HFFc6 (cell line): ENCODE results near the gene EPB41L2. TPM values are rescaled to one million over a fixed set of nuclear protein-coding genes. Genes with fewer than 3 reads are reported as not detected.

Experiments used
- DNase-seq: peaks from one replicate; pipeline ENCODE4 v3.0.0-alpha.2; 2018
- H3K27ac Mint-ChIP-seq: 2 replicates; pipeline ENCODE4 v1.8.0; 2020; ENCODE audit warnings: mild to moderate bottlenecking, mixed read lengths
- H3K27me3 Mint-ChIP-seq: 2 replicates; pipeline ENCODE4 v1.8.0; 2021; ENCODE audit warnings: mild to moderate bottlenecking, moderate library complexity, mixed read lengths; ENCODE audit not compliant: insufficient read depth
- H3K36me3 Mint-ChIP-seq: 2 replicates; pipeline ENCODE4 v1.8.0; 2021; ENCODE audit warnings: low read depth, mixed read lengths
- H3K4me1 Mint-ChIP-seq: 2 replicates; pipeline ENCODE4 v1.8.0; 2020; ENCODE audit warnings: low read depth, mixed read lengths
- H3K4me3 Mint-ChIP-seq: 2 replicates; pipeline ENCODE4 v1.8.0; 2020; ENCODE audit warnings: mild to moderate bottlenecking, moderate library complexity, mixed read lengths
- H3K9me3 Mint-ChIP-seq: 2 replicates; pipeline ENCODE4 v1.8.0; 2020; ENCODE audit warnings: mild to moderate bottlenecking, mixed read lengths
- CTCF ChIP-seq: fragments of 200-600 bp; sonication (generic); IDR thresholded peaks from 2 replicates; pipeline ENCODE4 v1.5.0; 2021; ENCODE audit warnings: antibody characterized with exemption, mild to moderate bottlenecking
- total RNA-seq, 6 experiments: library from RNA; stranded (reverse); fragmentation: NEBNext Ultra II Directional; extraction: Animal tissue kit (Norgen Biotek cat#: 25700); gene quantifications; 2 replicates in 1 of 6; 3 replicates in 5 of 6; pipeline ENCODE4 v1.2.3, GENCODE V29; 2021

Gene EPB41L2
- total RNA-seq, 6 experiments from 2014 or later, result 39.3 to 73.8 (median 60.7) TPM

- DNase-seq, result peak; percentile 49
- Mint-ChIP-seq H3K4me1 (peaks cover 22% of the 10 kb centered on the region), H3K9me3 (peaks cover 13% of the 10 kb centered on the region), H3K36me3 (peaks cover 28% of the 10 kb centered on the region), H3K4me3 (no peak overlapping the region), H3K27me3 (no peaks in the 10 kb centered on the region), H3K27ac (no peak overlapping the region)
- TF ChIP-seq CTCF, result no peak
Measured at GRCh38 chr6:130906736-130907381, 156.2 kb downstream of the EPB41L2 start.

DNA sequence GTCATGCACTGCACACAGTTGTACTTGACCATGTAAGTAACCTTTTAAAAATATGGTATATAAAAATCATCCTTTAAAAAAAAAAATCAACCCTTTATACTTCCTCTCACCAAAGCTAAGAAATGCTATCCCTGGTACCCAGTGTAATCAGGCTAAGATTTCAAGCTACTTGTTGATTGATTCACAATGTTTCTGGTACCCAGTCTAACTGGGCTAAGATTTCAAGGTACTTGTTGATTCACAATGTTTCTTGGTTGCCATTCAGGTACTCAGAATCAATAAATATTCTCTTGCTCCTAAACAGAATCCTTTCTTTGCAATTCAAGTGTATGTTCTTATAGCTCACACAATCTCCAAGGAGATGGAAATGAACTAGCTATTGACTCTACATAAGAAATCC, 159.4 kb downstream of the EPB41L2 start:
- Mint-ChIP-seq H3K36me3 (peaks cover 9% of the 10 kb centered on the region; the same call in 1 of the 2 replicates), H3K9me3 (no peaks in the 10 kb centered on the region), H3K27ac (no peak overlapping the region), H3K4me1 (peaks cover 36% of the 10 kb centered on the region), H3K27me3 (no peaks in the 10 kb centered on the region), H3K4me3 (no peak overlapping the region)
- no peak for TF ChIP-seq CTCF
- no peak for DNase-seq

GRCh38 chr6:130903007-130903406, 160.0 kb downstream of the EPB41L2 start:
- no peak for TF ChIP-seq CTCF
- Mint-ChIP-seq H3K36me3 (peaks cover 6% of the 10 kb centered on the region; the same call in 1 of the 2 replicates), H3K4me3 (no peak overlapping the region), H3K4me1 (peaks cover 31% of the 10 kb centered on the region), H3K9me3 (no peaks in the 10 kb centered on the region), H3K27ac (no peak overlapping the region), H3K27me3 (no peaks in the 10 kb centered on the region)
- DNase-seq, result no peak

DNA sequence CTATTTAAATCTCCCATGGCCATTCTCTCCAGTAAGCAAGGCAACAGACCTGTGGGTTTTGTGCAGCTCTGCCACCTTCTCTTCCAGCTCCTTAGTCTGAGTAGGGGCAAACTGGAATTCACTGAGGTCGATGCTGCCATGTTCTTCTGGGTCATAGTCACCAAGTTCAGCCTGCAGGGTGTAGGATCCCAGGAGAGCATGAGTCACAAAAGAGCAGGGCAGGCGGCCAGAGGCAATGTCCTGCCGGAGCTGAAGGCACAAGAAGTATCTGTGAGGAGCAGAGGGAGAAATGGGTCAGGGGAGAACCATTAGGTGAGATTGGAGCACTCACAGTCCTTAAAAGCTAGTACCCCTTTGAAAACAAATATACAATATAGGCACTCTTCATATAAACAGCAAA, 162.1 kb downstream of the EPB41L2 start:
- H3K36me3 Mint-ChIP-seq, result no peaks in the 10 kb centered on the region
- peaks cover 14% of the 10 kb centered on the region for H3K4me1 Mint-ChIP-seq
- peak overlapping the region; percentile 22; the same call in 1 of the 2 replicates for H3K27ac Mint-ChIP-seq
- H3K27me3 Mint-ChIP-seq, result no peaks in the 10 kb centered on the region
- TF ChIP-seq CTCF, result no peak; the same call in 1 of the 2 replicates
- H3K4me3 Mint-ChIP-seq, result no peak overlapping the region
- no peaks in the 10 kb centered on the region for H3K9me3 Mint-ChIP-seq
- DNase-seq, result peak; percentile 74

- Mint-ChIP-seq H3K9me3 (no peaks in the 10 kb centered on the region), H3K27me3 (no peaks in the 10 kb centered on the region), H3K27ac (no peak overlapping the region), H3K36me3 (no peaks in the 10 kb centered on the region), H3K4me3 (no peak overlapping the region), H3K4me1 (peaks cover 11% of the 10 kb centered on the region)
- no peak for TF ChIP-seq CTCF
- no peak for DNase-seq
Measured at GRCh38 chr6:130896249-130896648, 166.8 kb downstream of the EPB41L2 start.
